Upper lobe of left lung (tissue), 6 donors: ENCODE results near the gene DUSP6. TPM values are rescaled to one million over a fixed set of nuclear protein-coding genes. Genes with fewer than 3 reads are reported as not detected.

Experiments
- ATAC-seq, 2 donors: fragments of 200-7000 bp; cut with Tn5 transposase; one replicate each; pipeline ENCODE4 v1.9.1; 2022; ENCODE audit warnings: mild to moderate bottlenecking in 2 of 2, moderate library complexity in 2 of 2; ENCODE audit not compliant: low FRiP score in 2 of 2
- DNase-seq, 2 donors: peaks; one replicate each; pipeline ENCODE4 v3.0.0-alpha.2; 2019 to 2020
- H3K27ac ChIP-seq, 4 donors: fragments of 200-600 bp; sonication (generic); one replicate each; pipeline ENCODE4 v1.5.1; 2016 to 2019
- H3K27me3 ChIP-seq, 4 donors: fragments of 200-600 bp; sonication (generic); one replicate each; pipeline ENCODE4 v1.5.1; 2017 to 2019
- H3K36me3 ChIP-seq, 4 donors: fragments of 200-600 bp; sonication (generic); one replicate each; pipeline ENCODE4 v1.5.1; 2016 to 2019
- H3K4me1 ChIP-seq, 4 donors: fragments of 200-600 bp; sonication (generic); one replicate each; pipeline ENCODE4 v1.5.1; 2018 to 2019
- H3K4me3 ChIP-seq, 4 donors: fragments of 200-600 bp; sonication (generic); one replicate each; pipeline ENCODE4 v1.5.1; 2017 to 2019; ENCODE audit warnings: mild to moderate bottlenecking in 2 of 4, moderate library complexity in 1 of 4
- H3K9me3 ChIP-seq, 4 donors: fragments of 200-600 bp; sonication (generic); one replicate each; pipeline ENCODE4 v1.5.1; 2018 to 2019
- EP300 ChIP-seq, 4 donors: sonication (generic); formaldehyde crosslinking; IDR thresholded peaks; one replicate each; pipeline ENCODE4 v1.5.1; 2017; ENCODE audit warnings: antibody characterized with exemption in 4 of 4, control low read depth in 2 of 4
- POLR2A ChIP-seq, 4 donors: fragments of 450-650 bp; IDR thresholded peaks; one replicate each; pipeline ENCODE4 v1.5.1; 2016 to 2017; ENCODE audit warnings: antibody characterized with exemption in 4 of 4, mild to moderate bottlenecking in 2 of 4
- POLR2AphosphoS5 ChIP-seq, 2 donors: sonication (generic); formaldehyde crosslinking; IDR thresholded peaks; one replicate each; pipeline ENCODE4 v1.5.1; 2017; ENCODE audit warnings: antibody characterized with exemption in 2 of 2
- WGBS, 2 donors: methylation state at CpG; one replicate each; pipeline ENCODE4 v1.1.5; 2017 to 2018; 5-methylcytosine and 5-hydroxymethylcytosine counted together
- total RNA-seq, 6 donors: library from RNA; depleted of rRNA in 4 of 6; stranded (reverse); fragments of >200 nt in 4 of 6; gene quantifications; one replicate each; pipeline versions ENCODE4 v1.1.0 to v1.2.1, GENCODE V29; 2016 to 2021
- TF ChIP-seq, protein P1 (sequence below), 6 experiments: fragments of 450-650 bp in 4 of 6; fragments of 200-600 bp in 2 of 6; sonication (generic) in 2 of 6; IDR thresholded peaks; one replicate each; pipeline ENCODE4 v1.5.1; 2016 to 2019; ENCODE audit warnings: antibody characterized with exemption in 6 of 6
- donor health status: DM: no; HTN: no; CAD: no; lungs with moderate emphysema.
- donor health status: DM: no; HTN: yes; CAD: no; lungs with severe emphysema.

Gene DUSP6, protein sequence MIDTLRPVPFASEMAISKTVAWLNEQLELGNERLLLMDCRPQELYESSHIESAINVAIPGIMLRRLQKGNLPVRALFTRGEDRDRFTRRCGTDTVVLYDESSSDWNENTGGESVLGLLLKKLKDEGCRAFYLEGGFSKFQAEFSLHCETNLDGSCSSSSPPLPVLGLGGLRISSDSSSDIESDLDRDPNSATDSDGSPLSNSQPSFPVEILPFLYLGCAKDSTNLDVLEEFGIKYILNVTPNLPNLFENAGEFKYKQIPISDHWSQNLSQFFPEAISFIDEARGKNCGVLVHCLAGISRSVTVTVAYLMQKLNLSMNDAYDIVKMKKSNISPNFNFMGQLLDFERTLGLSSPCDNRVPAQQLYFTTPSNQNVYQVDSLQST
- total RNA-seq, result 100 to 1,000 TPM in 2 of 6 donors, 10 to 100 TPM in 4; 18.4 to 236 (median 86.0) TPM

DNA sequence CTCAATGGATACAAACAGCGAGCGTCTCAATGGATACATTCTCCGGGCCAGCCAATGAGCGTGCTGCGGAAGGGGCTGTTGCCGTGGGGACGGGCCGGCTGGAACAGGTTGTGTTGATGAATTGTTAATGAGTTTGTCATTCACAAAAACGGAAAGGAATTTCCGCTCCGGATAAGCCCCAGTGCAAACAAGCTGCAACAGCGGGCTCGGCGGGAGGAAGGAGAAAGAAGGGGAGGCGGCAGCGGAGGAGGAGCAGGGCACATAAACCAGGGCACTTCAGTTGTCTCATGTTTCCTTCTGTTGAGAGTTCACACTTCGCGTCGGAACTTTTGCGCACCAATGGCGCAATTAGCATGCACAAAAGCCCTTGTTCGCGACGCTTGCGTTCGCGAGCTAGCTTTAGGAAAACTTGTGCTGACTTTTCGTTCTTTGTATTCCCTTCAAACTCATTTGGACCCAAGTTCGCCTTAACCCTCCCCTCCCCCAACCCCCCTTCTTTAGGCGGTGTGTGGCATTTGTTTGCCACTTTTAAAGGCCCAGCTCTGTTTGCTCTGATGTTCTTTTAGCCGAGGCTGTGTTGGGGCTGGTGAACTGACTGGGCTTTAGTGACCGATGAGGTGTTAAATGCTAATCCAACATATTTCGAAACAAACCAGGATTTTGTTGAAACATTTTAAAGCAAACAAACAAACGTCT is at the start of gene DUSP6:
Gene DUSP6, minus strand, starts transcription at position 10 of the 696 bp plus-strand sequence. CDS start 462 bp downstream, outside the sequence.
- Histone ChIP-seq H3K36me3 (peaks cover 0 to 25% (median 7%) of the 10 kb centered on the region in 4 donors), H3K9me3 (no peaks in the 10 kb centered on the region), H3K27me3 (no peaks in the 10 kb centered on the region), H3K4me3 (peak within 1 kb of the TSS; percentile 62 to 85 (median 74)), H3K4me1 (peaks cover 17 to 66% (median 31%) of the 10 kb centered on the region in 4 donors), H3K27ac (peak within 1 kb of the TSS; percentile 96 to 100 (median 99))
- 0% methylated on average over 26 to 34 of the region's 34 CpGs for WGBS, 2 donors
- peak; percentile 83 to 93 for ATAC-seq
- DNase-seq, result peak; percentile 93 to 97
- peak; percentile 94 to 98 for TF ChIP-seq POLR2AphosphoS5 (IDR thresholded peaks at IDR 0.05)
- TF ChIP-seq, protein P1, sequence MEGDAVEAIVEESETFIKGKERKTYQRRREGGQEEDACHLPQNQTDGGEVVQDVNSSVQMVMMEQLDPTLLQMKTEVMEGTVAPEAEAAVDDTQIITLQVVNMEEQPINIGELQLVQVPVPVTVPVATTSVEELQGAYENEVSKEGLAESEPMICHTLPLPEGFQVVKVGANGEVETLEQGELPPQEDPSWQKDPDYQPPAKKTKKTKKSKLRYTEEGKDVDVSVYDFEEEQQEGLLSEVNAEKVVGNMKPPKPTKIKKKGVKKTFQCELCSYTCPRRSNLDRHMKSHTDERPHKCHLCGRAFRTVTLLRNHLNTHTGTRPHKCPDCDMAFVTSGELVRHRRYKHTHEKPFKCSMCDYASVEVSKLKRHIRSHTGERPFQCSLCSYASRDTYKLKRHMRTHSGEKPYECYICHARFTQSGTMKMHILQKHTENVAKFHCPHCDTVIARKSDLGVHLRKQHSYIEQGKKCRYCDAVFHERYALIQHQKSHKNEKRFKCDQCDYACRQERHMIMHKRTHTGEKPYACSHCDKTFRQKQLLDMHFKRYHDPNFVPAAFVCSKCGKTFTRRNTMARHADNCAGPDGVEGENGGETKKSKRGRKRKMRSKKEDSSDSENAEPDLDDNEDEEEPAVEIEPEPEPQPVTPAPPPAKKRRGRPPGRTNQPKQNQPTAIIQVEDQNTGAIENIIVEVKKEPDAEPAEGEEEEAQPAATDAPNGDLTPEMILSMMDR (IDR thresholded peaks at IDR 0.05), result peak in 3 of 6 experiments; percentile 5 to 13 (median 12)
- TF ChIP-seq POLR2A (IDR thresholded peaks at IDR 0.05), result peak in 2 of 4 donors; percentile 89 to 96
- TF ChIP-seq EP300 (IDR thresholded peaks at IDR 0.05), result peak in 2 of 4 donors; percentile 54 to 64

DNA sequence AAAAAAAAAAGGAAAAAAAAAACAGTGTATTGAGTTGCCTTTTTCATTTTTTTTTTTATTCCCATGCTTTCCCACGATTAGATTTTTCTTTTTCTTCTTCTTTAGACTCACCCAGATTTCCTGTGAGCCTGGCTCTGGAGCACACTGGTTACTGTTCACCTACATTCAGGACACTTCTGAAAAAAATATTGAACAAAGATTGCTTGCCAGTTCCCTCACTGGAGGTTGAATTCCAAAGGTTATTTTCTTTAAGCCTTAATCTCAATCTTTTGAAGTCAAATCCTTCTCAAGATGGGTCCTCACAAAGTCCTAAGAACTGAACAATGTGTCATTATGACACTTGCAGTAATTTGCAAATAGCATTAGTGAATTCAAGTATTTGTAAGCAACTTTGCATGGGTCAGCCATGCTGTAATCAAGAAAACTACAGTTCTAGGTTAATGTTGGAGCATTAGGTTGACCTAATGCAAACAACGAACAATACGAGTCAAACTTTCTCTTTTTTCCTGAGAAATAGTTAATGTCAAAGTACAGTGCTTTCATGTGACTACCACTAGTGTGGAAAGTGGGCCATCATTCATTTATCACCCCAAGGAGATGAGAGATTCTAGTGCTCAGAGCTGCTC is 49.2 kb upstream of the DUSP6 start:
- TF ChIP-seq, protein P1 (IDR thresholded peaks at IDR 0.05), result no peak
- TF ChIP-seq POLR2AphosphoS5 (IDR thresholded peaks at IDR 0.05) (no peak), EP300 (IDR thresholded peaks at IDR 0.05) (no peak), POLR2A (IDR thresholded peaks at IDR 0.05) (no peak)
- Histone ChIP-seq H3K27me3 (no peaks in the 10 kb centered on the region), H3K4me3 (no peak overlapping the region), H3K27ac (no peak overlapping the region), H3K36me3 (no peaks in the 10 kb centered on the region), H3K4me1 (peaks cover 0 to 3% (median 0%) of the 10 kb centered on the region in 4 donors), H3K9me3 (no peaks in the 10 kb centered on the region)
- ATAC-seq (no peak), DNase-seq (no peak)
- WGBS, 2 donors, result 88 to 90% methylated on average over 3 of the region's 3 CpGs

DNA sequence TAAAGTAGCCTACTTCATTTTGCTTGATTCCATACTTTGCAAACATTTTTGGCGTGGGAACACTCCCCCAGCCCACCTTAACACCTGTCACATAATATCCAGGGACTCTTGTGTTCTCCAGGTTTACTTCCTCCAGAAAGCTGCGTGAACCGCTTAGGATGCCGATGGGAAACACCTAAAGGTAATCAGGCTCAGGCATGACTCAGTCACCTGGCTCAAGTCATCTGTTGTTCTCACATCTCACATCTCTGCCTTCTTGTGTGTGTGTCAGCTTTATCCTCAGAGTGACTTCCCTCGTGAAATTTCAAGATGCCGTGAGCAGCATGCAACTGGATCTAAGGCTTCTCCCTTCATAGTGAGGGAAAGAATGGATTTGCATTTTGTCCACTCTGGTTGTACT is 48.1 kb upstream of the DUSP6 start:
- TF ChIP-seq POLR2A (IDR thresholded peaks at IDR 0.05) (no peak), EP300 (IDR thresholded peaks at IDR 0.05) (no peak), POLR2AphosphoS5 (IDR thresholded peaks at IDR 0.05) (no peak)
- TF ChIP-seq, protein P1 (IDR thresholded peaks at IDR 0.05), result no peak
- 97 to 99% methylated on average over 6 of the region's 6 CpGs for WGBS, 2 donors

DNA sequence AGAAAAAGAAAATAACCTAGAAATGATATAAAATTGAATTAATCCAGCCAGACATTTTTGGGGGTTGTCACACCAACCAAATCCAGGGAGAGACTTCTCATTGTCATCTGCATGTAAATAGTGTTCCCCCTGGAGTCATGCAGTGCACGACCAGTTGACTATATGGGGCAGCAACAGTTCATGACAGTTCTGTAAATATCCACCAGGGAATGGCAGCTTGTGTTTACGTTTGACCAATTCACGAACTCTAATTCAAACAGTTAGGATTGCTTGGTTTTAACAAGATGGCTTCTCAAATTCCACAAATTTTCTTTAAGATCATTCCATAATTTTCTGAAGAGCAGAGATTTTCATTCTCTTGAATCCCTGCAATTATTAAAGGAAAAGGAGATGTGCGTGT is 43.4 kb upstream of the DUSP6 start:
- no peaks in the 10 kb centered on the region for H3K36me3 ChIP-seq
- no peak for TF ChIP-seq EP300 (IDR thresholded peaks at IDR 0.05)
- TF ChIP-seq POLR2A (IDR thresholded peaks at IDR 0.05), result no peak
- TF ChIP-seq, protein P1 (IDR thresholded peaks at IDR 0.05), result no peak
- TF ChIP-seq POLR2AphosphoS5 (IDR thresholded peaks at IDR 0.05), result no peak
- H3K27me3 ChIP-seq, result no peaks in the 10 kb centered on the region
- no peaks in the 10 kb centered on the region for H3K9me3 ChIP-seq
- WGBS, 2 donors, result 82 to 86% methylated on average over 4 of the region's 4 CpGs
- H3K27ac ChIP-seq, result no peak overlapping the region
- H3K4me3 ChIP-seq, result no peak overlapping the region
- DNase-seq (no peak), ATAC-seq (no peak)
- H3K4me1 ChIP-seq, result peaks cover 14 to 16% (median 15%) of the 10 kb centered on the region in 4 donors

More for the DNA sequence above, 48.1 kb upstream of the DUSP6 start:
- no peak overlapping the region for H3K27ac ChIP-seq
- DNase-seq (no peak), ATAC-seq (no peak)
- no peaks in the 10 kb centered on the region for H3K9me3 ChIP-seq
- H3K4me1 ChIP-seq, result peaks cover 0 to 3% (median 0%) of the 10 kb centered on the region in 4 donors
- no peak overlapping the region for H3K4me3 ChIP-seq
- H3K27me3 ChIP-seq, result no peaks in the 10 kb centered on the region
- H3K36me3 ChIP-seq, result no peaks in the 10 kb centered on the region
